ENCODE data around the gene STAG1.

- TF ChIP-seq CTCF (IDR thresholded peaks at IDR 0.05; ENCODE audit: insufficient read depth, low read depth, low read length) (no peak), EZH2 (IDR thresholded peaks at IDR 0.05; ENCODE audit: insufficient read depth, low read length) (no peak)
These were observed 204.9 kb downstream of the STAG1 start for GRCh38 chr3:136547293-136547692.

Data from astrocyte (in vitro differentiated cells and primary cell).